Activated naive CD4-positive, alpha-beta T cell (primary cell): ENCODE data around the gene YY1.
"Not testable (repeated sequence)": the region's sequence is repeated elsewhere in the genome, so short reads cannot be mapped to it uniquely, and the experiment has no call there.

Source experiments
- DNase-seq, 4 experiments: peaks; one replicate each; lab custom pipeline; 2025; lab: John Stamatoyannopoulos, UW

The YY1 gene

GRCh38 chr14:100297320-100298300 is 58.7 kb downstream of the YY1 start:
- no peak for DNase-seq

GRCh38 chr14:100298551-100299237 is 59.8 kb downstream of the YY1 start:
- DNase-seq: no peak

- DNase-seq: no peak
Observed at GRCh38 chr14:100299238-100299560, 60.3 kb downstream of the YY1 start.

GRCh38 chr14:100302616-100303015 is 63.7 kb downstream of the YY1 start:
- DNase-seq: no peak

GRCh38 chr14:100303179-100303578 is 64.2 kb downstream of the YY1 start:
- no peak for DNase-seq

GRCh38 chr14:100303925-100304324 is 65.0 kb downstream of the YY1 start:
- DNase-seq: no peak

- DNase-seq: peak in 1 of 4 experiments; percentile 16
Observed at GRCh38 chr14:100304825-100305323, 65.9 kb downstream of the YY1 start.

GRCh38 chr14:100305324-100306100 is 66.6 kb downstream of the YY1 start:
- DNase-seq: peak in 1 of 4 experiments; percentile 57

GRCh38 chr14:100306101-100306997 is 67.4 kb downstream of the YY1 start, which contains the start of gene SLC25A29:
Gene SLC25A29 (minus strand): TSS chr14:100306444. CDS start chr14:100306232, 212 bp downstream.
- peak in 3 of 4 experiments; percentile 22 to 68 (median 24) for DNase-seq

GRCh38 chr14:100306998-100307765 is 68.2 kb downstream of the YY1 start:
- DNase-seq: no peak

- DNase-seq: no peak
Observed at GRCh38 chr14:100307766-100308426, 69.0 kb downstream of the YY1 start.

- DNase-seq: not testable (repeated sequence)
Observed at GRCh38 chr14:100308427-100308792, 69.5 kb downstream of the YY1 start.

GRCh38 chr14:100309028-100309737 is 70.2 kb downstream of the YY1 start:
- no peak for DNase-seq

GRCh38 chr14:100312110-100312876 is 73.3 kb downstream of the YY1 start:
- not testable (repeated sequence) for DNase-seq

GRCh38 chr14:100312877-100313400 is 74.0 kb downstream of the YY1 start:
- no peak for DNase-seq

- no peak for DNase-seq
Observed at GRCh38 chr14:100313464-100314230, 74.7 kb downstream of the YY1 start.

GRCh38 chr14:100314724-100315123 is 75.8 kb downstream of the YY1 start:
- no peak for DNase-seq
